Peyer's patch (tissue), 4 donors: ENCODE data around the gene DNHD1.

Experiments
- POLR2A ChIP-seq, 2 donors: fragments of 450-650 bp; IDR thresholded peaks; one replicate each; pipeline ENCODE4 v1.5.1; 2017; ENCODE audit warnings: antibody characterized with exemption in 2 of 2, mild to moderate bottlenecking in 2 of 2, moderate library complexity in 2 of 2
- TF ChIP-seq, protein P1 (sequence below), 6 experiments: fragments of 450-650 bp in 4 of 6; fragments of 200-600 bp in 2 of 6; sonication (generic) in 1 of 6; IDR thresholded peaks; one replicate each; pipeline ENCODE4 v1.5.1; 2017 to 2019; ENCODE audit warnings: antibody characterized with exemption in 6 of 6, mild to moderate bottlenecking in 3 of 6, moderate library complexity in 1 of 6

DNA sequence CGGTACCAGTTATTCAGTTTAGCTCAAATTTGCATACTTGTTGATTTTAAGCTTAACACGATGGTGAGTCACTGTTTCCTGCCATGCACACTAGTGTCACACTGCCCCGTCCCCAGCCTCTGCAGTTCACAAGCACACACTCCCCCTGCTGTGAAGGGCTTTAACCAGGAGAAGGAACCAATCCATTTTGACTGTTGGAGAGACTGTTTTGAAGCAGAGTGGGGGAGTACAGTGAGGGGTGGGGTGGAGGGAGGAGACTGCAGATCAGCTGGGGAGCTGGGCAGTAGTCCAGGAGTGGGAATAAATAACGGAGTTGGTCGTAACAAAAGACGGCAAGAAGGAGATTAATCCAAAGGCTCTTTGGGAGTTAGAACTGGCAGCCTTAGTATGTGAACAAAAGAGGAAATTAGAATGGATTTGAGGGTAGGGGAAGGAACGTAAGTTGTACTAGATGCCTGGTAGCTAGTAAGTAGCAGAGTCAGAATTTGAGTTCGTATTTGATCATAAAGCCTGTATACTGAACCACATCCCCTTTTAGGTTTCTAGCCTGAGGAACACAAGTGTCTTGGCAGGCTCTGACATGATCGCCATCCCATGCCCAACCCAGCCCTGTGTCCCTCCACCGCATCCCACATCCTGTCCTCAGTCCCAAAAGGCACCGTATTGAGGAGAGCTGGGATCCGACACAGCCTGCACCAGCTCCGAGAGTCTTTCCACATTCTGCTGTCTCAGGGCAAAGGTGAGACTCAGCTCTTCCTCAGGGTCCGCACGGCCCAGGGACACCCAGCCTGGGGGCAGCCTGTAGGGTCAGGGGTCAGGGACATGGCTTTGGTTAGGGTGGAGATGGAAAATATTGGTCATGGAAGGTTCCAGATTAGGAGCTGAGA, 121.3 kb downstream of the DNHD1 start:
- TF ChIP-seq, protein P1, sequence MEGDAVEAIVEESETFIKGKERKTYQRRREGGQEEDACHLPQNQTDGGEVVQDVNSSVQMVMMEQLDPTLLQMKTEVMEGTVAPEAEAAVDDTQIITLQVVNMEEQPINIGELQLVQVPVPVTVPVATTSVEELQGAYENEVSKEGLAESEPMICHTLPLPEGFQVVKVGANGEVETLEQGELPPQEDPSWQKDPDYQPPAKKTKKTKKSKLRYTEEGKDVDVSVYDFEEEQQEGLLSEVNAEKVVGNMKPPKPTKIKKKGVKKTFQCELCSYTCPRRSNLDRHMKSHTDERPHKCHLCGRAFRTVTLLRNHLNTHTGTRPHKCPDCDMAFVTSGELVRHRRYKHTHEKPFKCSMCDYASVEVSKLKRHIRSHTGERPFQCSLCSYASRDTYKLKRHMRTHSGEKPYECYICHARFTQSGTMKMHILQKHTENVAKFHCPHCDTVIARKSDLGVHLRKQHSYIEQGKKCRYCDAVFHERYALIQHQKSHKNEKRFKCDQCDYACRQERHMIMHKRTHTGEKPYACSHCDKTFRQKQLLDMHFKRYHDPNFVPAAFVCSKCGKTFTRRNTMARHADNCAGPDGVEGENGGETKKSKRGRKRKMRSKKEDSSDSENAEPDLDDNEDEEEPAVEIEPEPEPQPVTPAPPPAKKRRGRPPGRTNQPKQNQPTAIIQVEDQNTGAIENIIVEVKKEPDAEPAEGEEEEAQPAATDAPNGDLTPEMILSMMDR (IDR thresholded peaks at IDR 0.05) = no peak
- peak; percentile 17 to 40 for TF ChIP-seq POLR2A (IDR thresholded peaks at IDR 0.05)
